ENCODE results near the gene CEP162.

The CEP162 gene

GRCh38 chr6:84081222-84081621 is 146.2 kb downstream of the CEP162 start:
- TF ChIP-seq CTCF (IDR thresholded peaks at IDR 0.05; ENCODE audit: low read depth, low read length, poor library complexity, severe bottlenecking) = no peak
- TF ChIP-seq EZH2phosphoT487 (IDR thresholded peaks at IDR 0.05; ENCODE audit: borderline replicate concordance, low read length) = no peak
- H3K4me2 ChIP-seq (ENCODE audit: low read length) = no peak overlapping the region
- H3F3A ChIP-seq (ENCODE audit: control insufficient read depth, insufficient read depth) = no peaks in the 10 kb centered on the region

GRCh38 chr6:84078335-84078734 is 149.1 kb downstream of the CEP162 start:
- H3K4me2 ChIP-seq (ENCODE audit: low read length) = no peak overlapping the region
- no peaks in the 10 kb centered on the region for H3K36me3 ChIP-seq (ENCODE audit: control insufficient read depth, low read length)
- H4K20me1 ChIP-seq (ENCODE audit: control insufficient read depth, insufficient read depth, low read depth, low read length) = no peaks in the 10 kb centered on the region
- H3F3A ChIP-seq (ENCODE audit: control insufficient read depth, insufficient read depth) = no peaks in the 10 kb centered on the region
- TF ChIP-seq CTCF (IDR thresholded peaks at IDR 0.05; ENCODE audit: low read depth, low read length, poor library complexity, severe bottlenecking) = no peak
- TF ChIP-seq EZH2phosphoT487 (IDR thresholded peaks at IDR 0.05; ENCODE audit: borderline replicate concordance, low read length) = no peak
- H3K9me2 ChIP-seq (replicated peaks; ENCODE audit: control insufficient read depth, low read length) = no peaks in the 10 kb centered on the region
- H3K79me2 ChIP-seq (ENCODE audit: control insufficient read depth, low read length) = no peaks in the 10 kb centered on the region
- H3K27me3 ChIP-seq (ENCODE audit: control insufficient read depth, low read length) = no peaks in the 10 kb centered on the region
- no peaks in the 10 kb centered on the region for H3K9me3 ChIP-seq (ENCODE audit: control insufficient read depth, insufficient read depth, low read length)
- no peak overlapping the region for H3K4me3 ChIP-seq (ENCODE audit: low read length)
- H3K4me1 ChIP-seq (ENCODE audit: control insufficient read depth, low read length) = no peaks in the 10 kb centered on the region
- H3K27ac ChIP-seq (ENCODE audit: low read depth, low read length) = no peak overlapping the region

More at GRCh38 chr6:84081222-84081621, 146.2 kb downstream of the CEP162 start:
- Histone ChIP-seq H3K36me3 (ENCODE audit: control insufficient read depth, low read length) (no peaks in the 10 kb centered on the region), H3K79me2 (ENCODE audit: control insufficient read depth, low read length) (no peaks in the 10 kb centered on the region), H4K20me1 (ENCODE audit: control insufficient read depth, insufficient read depth, low read depth, low read length) (no peaks in the 10 kb centered on the region), H3K27ac (ENCODE audit: low read depth, low read length) (no peak overlapping the region), H3K4me1 (ENCODE audit: control insufficient read depth, low read length) (no peaks in the 10 kb centered on the region), H3K9me3 (ENCODE audit: control insufficient read depth, insufficient read depth, low read length) (no peaks in the 10 kb centered on the region), H3K27me3 (ENCODE audit: control insufficient read depth, low read length) (no peaks in the 10 kb centered on the region), H3K4me3 (ENCODE audit: low read length) (no peak overlapping the region), H3K9me2 (replicated peaks; ENCODE audit: control insufficient read depth, low read length) (no peaks in the 10 kb centered on the region)

- TF ChIP-seq EZH2phosphoT487 (IDR thresholded peaks at IDR 0.05; ENCODE audit: borderline replicate concordance, low read length) = no peak
- no peak for TF ChIP-seq CTCF (IDR thresholded peaks at IDR 0.05; ENCODE audit: low read depth, low read length, poor library complexity, severe bottlenecking)
- H3K36me3 ChIP-seq (ENCODE audit: control insufficient read depth, low read length) = no peaks in the 10 kb centered on the region
- H3K9me2 ChIP-seq (replicated peaks; ENCODE audit: control insufficient read depth, low read length) = no peaks in the 10 kb centered on the region
- H3K4me1 ChIP-seq (ENCODE audit: control insufficient read depth, low read length) = no peaks in the 10 kb centered on the region
- no peaks in the 10 kb centered on the region for H4K20me1 ChIP-seq (ENCODE audit: control insufficient read depth, insufficient read depth, low read depth, low read length)
- H3K27ac ChIP-seq (ENCODE audit: low read depth, low read length) = no peak overlapping the region
- no peaks in the 10 kb centered on the region for H3K79me2 ChIP-seq (ENCODE audit: control insufficient read depth, low read length)
- H3F3A ChIP-seq (ENCODE audit: control insufficient read depth, insufficient read depth) = no peaks in the 10 kb centered on the region
- H3K4me2 ChIP-seq (ENCODE audit: low read length) = no peak overlapping the region
- H3K9me3 ChIP-seq (ENCODE audit: control insufficient read depth, insufficient read depth, low read length) = no peaks in the 10 kb centered on the region
- no peak overlapping the region for H3K4me3 ChIP-seq (ENCODE audit: low read length)
- H3K27me3 ChIP-seq (ENCODE audit: control insufficient read depth, low read length) = no peaks in the 10 kb centered on the region
Observed at GRCh38 chr6:84077645-84078044, 149.8 kb downstream of the CEP162 start.
